ENCODE measurements around the gene SCNN1G.

The SCNN1G gene

GRCh38 chr16:23152386-23153178 is 30.0 kb upstream of the SCNN1G start:
- WGBS, result 88% methylated on average over 10 of the region's 12 CpGs

GRCh38 chr16:23155445-23156049 is 27.0 kb upstream of the SCNN1G start:
- Histone ChIP-seq H2AK5ac (ENCODE audit: low read length, severe bottlenecking) (no peak overlapping the region), H3K27ac (ENCODE audit: low read length, poor library complexity, severe bottlenecking) (no peak overlapping the region), H3K18ac (ENCODE audit: low read depth in 1 of 2, low read length in 2 of 2) (no peak overlapping the region), H3K4ac (ENCODE audit: low read depth in 1 of 2, low read length in 2 of 2) (no peak overlapping the region), H3K36me3 (ENCODE audit: control insufficient read depth in 1 of 2, insufficient read depth in 2 of 2, low read depth in 1 of 2, low read length in 2 of 2) (no peaks in the 10 kb centered on the region), H2BK12ac (ENCODE audit: low read length in 2 of 2) (no peak overlapping the region), H3K14ac (ENCODE audit: low read length in 2 of 2) (no peak overlapping the region), H3K9me3 (ENCODE audit: control insufficient read depth, low read length) (no peaks in the 10 kb centered on the region), H2BK120ac (ENCODE audit: low read depth, low read length) (no peak overlapping the region), H3K79me1 (replicated peaks; ENCODE audit: low read length, poor library complexity, severe bottlenecking) (no peaks in the 10 kb centered on the region), H2BK15ac (ENCODE audit: low read depth, poor library complexity, severe bottlenecking) (no peak overlapping the region), H2BK5ac (ENCODE audit: low read depth, low read length, poor library complexity, severe bottlenecking) (no peak overlapping the region), H3K4me2 (ENCODE audit: low read length, poor library complexity, severe bottlenecking) (no peak overlapping the region), H3K27me3 (ENCODE audit: control insufficient read depth in 1 of 2, insufficient read depth in 1 of 2, low read length in 2 of 2) (peaks cover 3 to 14% of the 10 kb centered on the region in 2 experiments), H2AFZ (ENCODE audit: low read depth, low read length) (no peak overlapping the region), H3K4me1 (ENCODE audit: control insufficient read depth, insufficient read depth, low read depth, low read length) (no peaks in the 10 kb centered on the region), H4K91ac (ENCODE audit: low read length) (no peak overlapping the region), H3K23ac (ENCODE audit: low read length in 2 of 2) (no peak overlapping the region), H3K4me3 (ENCODE audit: insufficient read depth in 1 of 2, low read depth in 1 of 2, low read length in 2 of 2) (no peak overlapping the region), H4K8ac (ENCODE audit: low read length) (no peak overlapping the region), H3K9ac (ENCODE audit: low read length) (no peak overlapping the region)
- 41% methylated on average over 7 of the region's 7 CpGs for WGBS
- no peak for DNase-seq

More at GRCh38 chr16:23152386-23153178, 30.0 kb upstream of the SCNN1G start:
- H3K27me3 ChIP-seq (ENCODE audit: control insufficient read depth in 1 of 2, insufficient read depth in 1 of 2, low read length in 2 of 2), result peaks cover 3 to 14% of the 10 kb centered on the region in 2 experiments
- no peaks in the 10 kb centered on the region for H3K9me3 ChIP-seq (ENCODE audit: control insufficient read depth, low read length)
- H3K18ac ChIP-seq (ENCODE audit: low read depth in 1 of 2, low read length in 2 of 2), result no peak overlapping the region
- H2BK15ac ChIP-seq (ENCODE audit: low read depth, poor library complexity, severe bottlenecking), result no peak overlapping the region
- no peak overlapping the region for H3K14ac ChIP-seq (ENCODE audit: low read length in 2 of 2)
- no peak overlapping the region for H3K27ac ChIP-seq (ENCODE audit: low read length, poor library complexity, severe bottlenecking)
- H2BK5ac ChIP-seq (ENCODE audit: low read depth, low read length, poor library complexity, severe bottlenecking), result no peak overlapping the region
- DNase-seq, result no peak
- H3K36me3 ChIP-seq (ENCODE audit: control insufficient read depth in 1 of 2, insufficient read depth in 2 of 2, low read depth in 1 of 2, low read length in 2 of 2), result no peaks in the 10 kb centered on the region
- H2AK5ac ChIP-seq (ENCODE audit: low read length, severe bottlenecking), result no peak overlapping the region
- H4K91ac ChIP-seq (ENCODE audit: low read length), result no peak overlapping the region
- no peak overlapping the region for H4K8ac ChIP-seq (ENCODE audit: low read length)
- H3K4me1 ChIP-seq (ENCODE audit: control insufficient read depth, insufficient read depth, low read depth, low read length), result peaks cover 4% of the 10 kb centered on the region
- no peak overlapping the region for H2BK120ac ChIP-seq (ENCODE audit: low read depth, low read length)
- H2AFZ ChIP-seq (ENCODE audit: low read depth, low read length), result no peak overlapping the region
- H2BK12ac ChIP-seq (ENCODE audit: low read length in 2 of 2), result no peak overlapping the region
- H3K4ac ChIP-seq (ENCODE audit: low read depth in 1 of 2, low read length in 2 of 2), result no peak overlapping the region
- H3K4me3 ChIP-seq (ENCODE audit: insufficient read depth in 1 of 2, low read depth in 1 of 2, low read length in 2 of 2), result no peak overlapping the region
- peaks cover 7% of the 10 kb centered on the region for H3K79me1 ChIP-seq (replicated peaks; ENCODE audit: low read length, poor library complexity, severe bottlenecking)
- H3K9ac ChIP-seq (ENCODE audit: low read length), result no peak overlapping the region
- no peak overlapping the region for H3K4me2 ChIP-seq (ENCODE audit: low read length, poor library complexity, severe bottlenecking)
- H3K23ac ChIP-seq (ENCODE audit: low read length in 2 of 2), result no peak overlapping the region

- Histone ChIP-seq H3K4ac (ENCODE audit: low read depth in 1 of 2, low read length in 2 of 2) (no peak overlapping the region), H3K4me3 (ENCODE audit: insufficient read depth in 1 of 2, low read depth in 1 of 2, low read length in 2 of 2) (no peak overlapping the region), H3K36me3 (ENCODE audit: control insufficient read depth in 1 of 2, insufficient read depth in 2 of 2, low read depth in 1 of 2, low read length in 2 of 2) (no peaks in the 10 kb centered on the region), H2BK120ac (ENCODE audit: low read depth, low read length) (no peak overlapping the region), H2BK5ac (ENCODE audit: low read depth, low read length, poor library complexity, severe bottlenecking) (no peak overlapping the region), H3K9me3 (ENCODE audit: control insufficient read depth, low read length) (no peaks in the 10 kb centered on the region), H3K23ac (ENCODE audit: low read length in 2 of 2) (no peak overlapping the region), H2BK12ac (ENCODE audit: low read length in 2 of 2) (no peak overlapping the region), H3K27me3 (ENCODE audit: control insufficient read depth in 1 of 2, insufficient read depth in 1 of 2, low read length in 2 of 2) (peaks cover 3 to 14% of the 10 kb centered on the region in 2 experiments), H3K4me1 (ENCODE audit: control insufficient read depth, insufficient read depth, low read depth, low read length) (no peaks in the 10 kb centered on the region), H2AFZ (ENCODE audit: low read depth, low read length) (no peak overlapping the region), H3K9ac (ENCODE audit: low read length) (no peak overlapping the region), H4K91ac (ENCODE audit: low read length) (no peak overlapping the region), H3K79me1 (replicated peaks; ENCODE audit: low read length, poor library complexity, severe bottlenecking) (no peaks in the 10 kb centered on the region), H3K4me2 (ENCODE audit: low read length, poor library complexity, severe bottlenecking) (no peak overlapping the region), H3K14ac (ENCODE audit: low read length in 2 of 2) (no peak overlapping the region), H2AK5ac (ENCODE audit: low read length, severe bottlenecking) (no peak overlapping the region), H4K8ac (ENCODE audit: low read length) (no peak overlapping the region), H3K18ac (ENCODE audit: low read depth in 1 of 2, low read length in 2 of 2) (no peak overlapping the region), H2BK15ac (ENCODE audit: low read depth, poor library complexity, severe bottlenecking) (no peak overlapping the region), H3K27ac (ENCODE audit: low read length, poor library complexity, severe bottlenecking) (no peak overlapping the region)
- DNase-seq, result no peak
- 77% methylated on average over 3 of the region's 3 CpGs for WGBS
Observed at GRCh38 chr16:23156110-23156509, 26.4 kb upstream of the SCNN1G start.

- Histone ChIP-seq H2BK15ac (ENCODE audit: low read depth, poor library complexity, severe bottlenecking) (no peak overlapping the region), H3K18ac (ENCODE audit: low read depth in 1 of 2, low read length in 2 of 2) (no peak overlapping the region), H2BK12ac (ENCODE audit: low read length in 2 of 2) (no peak overlapping the region), H3K4me1 (ENCODE audit: control insufficient read depth, insufficient read depth, low read depth, low read length) (no peaks in the 10 kb centered on the region), H3K4me2 (ENCODE audit: low read length, poor library complexity, severe bottlenecking) (no peak overlapping the region), H4K91ac (ENCODE audit: low read length) (no peak overlapping the region), H2BK120ac (ENCODE audit: low read depth, low read length) (no peak overlapping the region), H2AFZ (ENCODE audit: low read depth, low read length) (no peak overlapping the region), H3K14ac (ENCODE audit: low read length in 2 of 2) (no peak overlapping the region), H3K27me3 (ENCODE audit: control insufficient read depth in 1 of 2, insufficient read depth in 1 of 2, low read length in 2 of 2) (peaks cover 3 to 18% of the 10 kb centered on the region in 2 experiments), H4K8ac (ENCODE audit: low read length) (no peak overlapping the region), H3K9ac (ENCODE audit: low read length) (no peak overlapping the region), H3K4me3 (ENCODE audit: insufficient read depth in 1 of 2, low read depth in 1 of 2, low read length in 2 of 2) (no peak overlapping the region), H2AK5ac (ENCODE audit: low read length, severe bottlenecking) (no peak overlapping the region), H3K36me3 (ENCODE audit: control insufficient read depth in 1 of 2, insufficient read depth in 2 of 2, low read depth in 1 of 2, low read length in 2 of 2) (no peaks in the 10 kb centered on the region), H3K9me3 (ENCODE audit: control insufficient read depth, low read length) (no peaks in the 10 kb centered on the region), H3K79me1 (replicated peaks; ENCODE audit: low read length, poor library complexity, severe bottlenecking) (no peaks in the 10 kb centered on the region), H3K27ac (ENCODE audit: low read length, poor library complexity, severe bottlenecking) (no peak overlapping the region), H2BK5ac (ENCODE audit: low read depth, low read length, poor library complexity, severe bottlenecking) (no peak overlapping the region), H3K23ac (ENCODE audit: low read length in 2 of 2) (no peak overlapping the region), H3K4ac (ENCODE audit: low read depth in 1 of 2, low read length in 2 of 2) (no peak overlapping the region)
- WGBS, result 57% methylated on average over 1 of the region's 1 CpG
- DNase-seq, result no peak
Observed at GRCh38 chr16:23156946-23157460, 25.5 kb upstream of the SCNN1G start.
